Right lobe of liver (tissue), 4 donors: Measurements from ENCODE around the gene LSM2.

Experiments
- CTCF ChIP-seq, 4 donors: fragments of 200-600 bp in 3 of 4; fragments of 450-650 bp in 1 of 4; IDR thresholded peaks; one replicate each; pipeline versions ENCODE4 v1.5.1 to v1.8.0; 2016 to 2022; ENCODE audit warnings: antibody characterized with exemption in 4 of 4, mild to moderate bottlenecking in 2 of 4
- POLR2A ChIP-seq: fragments of 450-650 bp; IDR thresholded peaks from one replicate; pipeline ENCODE4 v1.6.1; 2017; ENCODE audit warnings: antibody characterized with exemption, mild to moderate bottlenecking
- donor health status: DM: no; HTN: no; CAD: no.
- donor health status: DM: no; HTN: no; CAD: no.
- donor health status: DM: no; HTN: yes; CAD: no.

DNA sequence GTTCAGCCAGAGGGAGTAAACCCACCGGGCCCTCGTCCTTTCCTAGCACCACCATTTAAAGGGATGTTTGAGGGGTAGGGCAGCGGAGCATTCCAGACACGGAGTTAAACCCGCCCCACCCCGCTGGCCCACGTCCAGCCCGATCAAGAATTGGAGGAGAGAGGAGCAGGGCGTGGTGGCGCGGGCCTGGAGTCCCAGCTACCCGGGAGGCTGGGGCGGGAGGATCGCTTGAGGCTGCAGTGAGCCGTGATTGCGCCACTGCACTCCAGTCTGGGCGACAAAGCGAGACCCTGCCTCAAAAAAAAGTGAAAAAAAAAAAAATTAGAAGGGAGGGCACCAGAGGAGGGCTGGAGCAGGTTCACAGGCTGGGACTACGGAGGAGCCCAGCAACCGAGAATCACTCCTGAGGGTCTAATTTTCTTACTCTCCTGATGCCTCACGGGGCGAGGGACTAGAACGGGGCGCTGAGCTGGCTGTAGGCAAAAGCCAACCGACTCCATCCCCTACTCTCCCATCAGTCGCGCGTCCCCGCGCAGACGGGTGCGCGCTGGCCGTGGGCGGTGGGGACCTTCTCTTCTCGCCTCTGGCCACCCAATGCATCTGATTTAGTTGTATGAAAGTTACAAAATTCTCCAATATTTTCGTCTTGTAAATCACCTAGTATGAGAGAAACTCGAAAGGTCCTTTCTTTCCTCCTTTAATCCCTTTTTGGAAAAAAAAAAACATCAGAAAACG lies 14.7 kb upstream of the LSM2 start:
- no peak for TF ChIP-seq CTCF (IDR thresholded peaks at IDR 0.05)
- no peak for TF ChIP-seq POLR2A
